NCI-H524 (cell line): ENCODE data around the gene SNRNP40.

Experiments
- DNase-seq, 2 experiments: peaks; one replicate each; lab custom pipeline; 2025; lab: John Stamatoyannopoulos, UW

Gene SNRNP40

GRCh38 chr1:31231802-31232201 is 64.8 kb downstream of the SNRNP40 start:
- DNase-seq: no peak

- DNase-seq: no peak
Observed at GRCh38 chr1:31230378-31230777, 66.2 kb downstream of the SNRNP40 start.

DNA sequence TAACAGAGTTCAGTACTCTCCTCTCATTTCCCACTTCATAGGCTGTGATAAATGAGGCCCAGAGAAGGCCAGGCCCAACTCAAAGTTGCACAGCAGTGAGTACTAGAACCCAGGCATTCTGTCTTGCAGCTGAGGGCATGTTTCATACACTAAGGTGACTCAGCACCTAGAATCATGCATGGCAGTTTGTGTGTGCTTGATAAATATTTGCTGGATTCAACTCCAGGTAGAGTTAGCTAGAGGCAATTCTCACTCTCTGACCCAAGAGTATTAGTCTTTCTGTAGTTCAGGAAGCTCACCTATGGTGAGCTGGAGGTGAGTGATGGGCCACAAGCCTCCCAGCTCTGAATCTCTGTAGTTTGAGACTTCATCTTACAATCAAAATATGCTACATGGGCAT is 67.6 kb downstream of the SNRNP40 start:
- DNase-seq: no peak

DNA sequence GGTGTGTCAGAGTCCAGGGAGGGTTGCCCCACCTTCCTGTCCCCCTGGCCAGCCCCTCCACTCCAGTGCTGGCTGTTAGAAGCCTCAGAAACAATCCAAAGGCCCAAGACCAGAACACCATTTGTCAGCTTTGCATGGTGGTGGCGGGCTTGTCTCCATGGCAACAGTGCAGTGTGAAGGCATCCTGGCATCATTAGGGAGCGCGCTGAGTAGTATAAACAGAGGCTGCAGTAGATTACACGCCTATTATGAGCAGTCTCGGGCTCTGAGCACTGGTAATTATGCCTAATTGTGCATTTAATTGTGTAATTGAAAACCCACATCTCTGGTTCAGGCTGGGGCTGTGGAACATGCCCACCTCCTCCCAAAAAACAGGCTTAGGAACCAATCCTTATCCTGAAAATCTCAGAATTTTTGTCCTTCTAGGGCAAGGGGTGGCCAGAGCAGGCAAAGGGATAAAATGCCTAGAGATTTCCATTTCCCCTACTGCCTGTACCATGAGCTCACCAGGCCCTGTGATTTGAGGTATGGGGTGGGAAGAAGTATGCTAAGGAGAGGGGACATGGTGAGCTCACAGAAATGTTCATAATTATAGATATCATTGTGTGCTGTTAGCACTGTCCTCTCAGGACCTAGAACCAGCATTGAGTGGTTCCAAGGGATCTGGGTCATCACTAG is 68.6 kb downstream of the SNRNP40 start:
- peak; percentile 10 to 22 for DNase-seq

- DNase-seq: no peak
Observed at GRCh38 chr1:31224068-31224467, 72.5 kb downstream of the SNRNP40 start.

GRCh38 chr1:31222176-31222575 is 74.4 kb downstream of the SNRNP40 start:
- no peak for DNase-seq

DNA sequence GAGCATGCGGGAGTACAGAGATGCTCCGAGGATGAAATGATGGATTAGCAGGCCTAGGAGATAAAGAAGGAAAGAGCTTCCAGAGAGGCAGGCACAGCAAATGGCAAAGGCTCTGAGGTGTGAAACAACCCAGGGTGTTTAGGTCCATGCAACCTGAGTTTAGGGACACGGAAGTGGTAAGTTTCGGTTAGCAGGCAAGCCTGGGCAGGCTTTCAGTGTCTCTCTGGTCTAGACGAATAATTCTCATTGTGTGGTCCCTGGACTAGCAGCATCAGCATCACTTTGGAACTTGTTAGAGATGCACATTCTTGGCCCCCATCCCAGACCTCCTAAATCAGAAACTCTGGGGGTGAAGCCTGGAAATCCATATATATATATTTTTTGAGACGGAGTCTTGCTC is 75.5 kb downstream of the SNRNP40 start:
- DNase-seq: no peak

- DNase-seq: no peak
Observed at GRCh38 chr1:31219489-31219888, 77.1 kb downstream of the SNRNP40 start.

DNA sequence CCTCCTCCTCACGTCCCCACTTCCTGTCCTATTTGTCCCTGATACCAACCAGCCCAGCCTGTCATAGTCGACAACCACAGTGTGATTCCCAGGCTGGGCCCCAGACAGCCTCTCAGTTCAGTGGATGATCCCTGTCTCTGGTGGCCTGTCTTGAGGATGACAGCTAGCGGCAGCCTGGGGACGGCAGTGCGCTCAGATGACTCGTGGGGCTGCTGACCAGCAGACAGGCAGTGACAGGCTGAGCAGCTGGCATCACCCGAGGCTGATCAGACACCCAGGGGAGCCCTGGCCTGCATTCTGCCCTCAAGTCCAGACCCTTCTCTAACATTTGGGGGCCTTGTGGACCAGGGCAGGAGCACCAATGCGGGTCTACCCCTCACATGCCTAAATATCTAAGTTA is 77.9 kb downstream of the SNRNP40 start:
- no peak for DNase-seq

DNA sequence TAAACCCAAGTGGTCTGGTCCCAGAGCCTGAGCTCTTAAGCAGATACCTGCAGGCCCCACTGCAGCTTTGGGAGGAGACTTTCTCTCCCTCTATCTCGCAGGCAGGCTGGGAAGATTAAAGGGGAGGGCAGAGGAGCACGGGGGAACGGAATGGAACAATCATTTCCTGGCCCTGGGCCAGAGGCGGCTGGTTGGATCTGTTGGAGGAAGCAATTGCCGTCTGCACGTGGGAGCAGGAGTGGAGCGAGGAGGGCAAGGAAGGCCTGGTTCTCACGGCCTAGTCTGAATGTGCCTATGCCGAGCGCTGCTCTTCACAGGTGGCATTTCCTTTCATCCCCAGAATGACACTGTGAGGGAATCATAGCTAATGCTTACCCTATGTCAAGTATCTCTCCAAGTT is 80.6 kb downstream of the SNRNP40 start:
- peak; percentile 23 to 76 for DNase-seq

DNA sequence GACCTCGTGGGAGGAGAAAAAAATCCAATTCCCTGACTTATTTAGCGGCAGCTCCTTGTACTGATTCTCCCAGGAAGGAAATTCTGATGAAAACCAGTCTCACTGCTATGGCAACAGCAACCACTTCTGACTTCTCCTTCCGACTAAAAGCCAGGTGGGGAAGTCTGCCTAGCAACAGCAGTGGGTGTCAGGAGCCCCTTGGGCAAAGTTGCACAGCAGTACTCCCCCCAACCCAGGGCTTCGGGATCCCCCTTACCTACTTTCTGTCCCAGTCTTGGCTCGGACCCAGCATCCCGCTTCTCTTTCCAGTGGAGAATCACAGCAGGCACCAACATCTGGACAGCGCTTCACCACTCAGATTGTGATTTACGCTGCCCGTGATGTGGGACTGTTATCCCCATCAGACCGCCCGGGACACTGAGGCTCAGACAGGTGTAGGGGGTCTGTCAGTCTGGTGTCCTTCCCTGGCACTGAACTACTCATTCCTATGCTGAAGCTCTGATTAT is 81.5 kb downstream of the SNRNP40 start:
- DNase-seq: no peak

GRCh38 chr1:31214316-31215064 is 82.1 kb downstream of the SNRNP40 start:
- no peak for DNase-seq
